Measurements from ENCODE around the gene EFNA3.
"Not testable (repeated sequence)": the region's sequence is repeated elsewhere in the genome, so short reads cannot be mapped to it uniquely, and the experiment has no call there.

The EFNA3 gene

DNA sequence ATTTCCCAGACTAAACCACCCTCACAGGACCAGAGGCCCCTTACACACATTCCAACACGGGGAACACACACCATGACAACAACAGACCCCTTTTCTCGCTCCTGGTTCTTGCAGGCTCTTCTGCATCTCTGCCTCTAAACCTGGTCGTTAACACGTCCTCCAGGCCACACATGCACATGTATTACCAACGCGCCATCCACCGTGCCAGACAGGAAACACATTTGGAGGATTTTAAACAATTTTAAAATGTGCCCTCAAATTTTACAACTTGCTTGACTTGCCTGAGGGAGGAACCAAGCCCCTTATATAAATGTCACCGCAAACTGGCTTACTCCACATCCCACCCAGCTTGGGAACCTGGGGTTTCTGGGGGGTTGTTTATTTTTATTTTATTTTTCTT, 32.2 kb downstream of the EFNA3 start:
- no peak for DNase-seq

DNA sequence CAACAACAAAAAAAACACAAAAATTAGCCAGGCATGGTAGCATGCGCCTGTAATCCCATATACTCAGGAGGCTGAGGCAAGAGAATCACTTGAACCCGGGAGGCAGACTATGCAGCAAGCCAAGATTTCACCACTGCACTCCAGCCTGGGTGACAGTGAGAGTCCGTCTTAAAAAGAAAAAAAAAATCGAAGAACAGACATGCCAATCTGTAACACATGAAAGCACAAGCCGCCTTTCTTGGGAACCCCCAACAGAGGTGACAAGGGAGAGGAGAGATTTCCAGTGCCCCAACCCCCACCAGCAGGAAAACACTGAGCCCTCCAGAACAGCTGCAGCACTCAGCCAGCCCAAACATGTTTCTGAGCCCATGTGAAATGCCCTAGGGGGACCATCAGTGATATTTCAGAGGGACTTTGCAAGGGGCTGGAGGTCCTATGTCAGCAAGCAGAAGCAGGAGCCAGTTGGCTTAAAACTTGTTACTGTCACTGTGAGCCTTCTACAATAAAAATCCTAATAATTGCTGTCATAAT, 34.9 kb downstream of the EFNA3 start:
- no peak for DNase-seq

GRCh38 chr1:155116113-155116764, 37.6 kb downstream of the EFNA3 start:
- DNase-seq, result no peak

DNA sequence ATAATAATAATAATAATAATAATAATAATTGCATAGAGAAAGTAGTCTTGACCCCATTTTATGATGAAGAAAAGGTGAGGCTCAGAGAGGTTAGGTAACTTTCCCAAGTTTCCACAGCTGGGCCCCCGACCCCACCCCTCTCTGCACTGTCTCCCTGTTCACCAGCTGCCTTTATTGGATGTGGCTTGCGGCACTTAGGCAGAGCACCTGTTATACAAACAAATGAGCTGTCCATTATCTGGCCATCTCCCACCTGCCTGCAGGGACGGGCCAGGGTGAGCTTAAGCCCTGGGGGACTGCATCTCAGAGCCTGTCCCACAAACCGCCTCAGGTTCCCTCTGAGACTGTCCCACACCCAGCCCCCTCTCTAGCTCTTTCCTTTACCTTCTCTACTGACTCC, 39.0 kb downstream of the EFNA3 start:
- DNase-seq, result no peak

GRCh38 chr1:155118090-155118489, 39.5 kb downstream of the EFNA3 start:
- DNase-seq, result not testable (repeated sequence)

DNA sequence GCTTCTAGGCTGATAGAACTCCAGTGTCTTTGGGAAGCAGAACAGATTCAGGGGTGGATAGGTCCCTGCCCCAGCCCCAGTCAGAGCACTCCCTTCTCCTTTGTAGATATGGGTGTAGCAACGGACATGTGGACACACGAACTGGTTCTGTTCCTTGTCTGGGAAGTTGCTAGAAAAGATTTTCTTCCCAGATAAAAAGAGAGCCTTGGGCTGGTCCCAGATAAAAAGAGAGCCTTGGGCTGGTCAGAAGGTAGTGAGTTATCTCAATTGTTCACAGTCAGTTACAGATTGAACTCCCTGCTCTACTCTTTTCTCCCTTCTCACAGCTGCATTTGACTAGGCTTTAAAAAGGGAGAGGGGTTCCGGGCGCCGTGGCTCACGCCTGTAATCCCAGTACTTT, 41.6 kb downstream of the EFNA3 start:
- DNase-seq, result no peak

GRCh38 chr1:155121249-155121648, 42.6 kb downstream of the EFNA3 start:
- DNase-seq, result no peak

DNA sequence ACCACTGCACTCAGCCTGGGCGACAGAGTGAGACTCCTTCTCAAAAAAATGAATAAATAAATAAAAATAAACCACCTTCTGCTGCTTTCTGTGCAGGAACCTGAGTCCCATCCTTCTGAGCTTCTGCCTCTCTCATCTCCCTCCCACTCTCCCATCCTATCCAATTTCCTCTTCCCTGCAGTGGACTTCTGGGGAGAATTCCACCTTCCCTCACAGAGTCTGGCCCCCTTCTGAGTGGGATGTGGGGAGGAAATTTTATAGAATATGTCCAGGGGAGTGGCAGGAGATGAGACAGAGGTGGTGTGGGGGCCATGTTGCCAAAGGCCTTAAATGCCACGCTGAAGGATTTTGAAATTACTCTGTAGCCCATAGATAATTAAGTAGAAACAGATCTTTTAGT, 43.7 kb downstream of the EFNA3 start:
- DNase-seq, result no peak

DNA sequence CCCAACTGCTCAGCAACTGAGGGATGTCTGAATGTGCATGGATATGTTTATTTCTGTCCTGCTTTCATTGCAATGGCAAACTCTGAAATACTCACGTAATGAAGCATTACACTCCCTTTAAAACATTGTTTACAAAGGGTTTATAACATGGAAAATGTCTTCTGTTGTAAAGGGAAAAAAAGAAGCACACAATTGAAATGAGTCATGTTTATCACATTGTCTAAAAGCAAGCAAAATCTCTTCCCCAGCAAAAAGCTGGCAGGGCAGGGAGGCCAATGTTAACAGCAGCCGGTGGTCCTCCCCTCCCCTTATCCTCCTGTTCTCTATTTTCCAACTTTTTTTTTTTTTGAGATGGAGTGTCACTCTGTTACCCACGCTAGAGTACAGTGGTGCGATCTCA, 45.2 kb downstream of the EFNA3 start:
- DNase-seq, result no peak

- DNase-seq, result no peak
These were observed 46.1 kb downstream of the EFNA3 start for GRCh38 chr1:155124503-155125463.

DNA sequence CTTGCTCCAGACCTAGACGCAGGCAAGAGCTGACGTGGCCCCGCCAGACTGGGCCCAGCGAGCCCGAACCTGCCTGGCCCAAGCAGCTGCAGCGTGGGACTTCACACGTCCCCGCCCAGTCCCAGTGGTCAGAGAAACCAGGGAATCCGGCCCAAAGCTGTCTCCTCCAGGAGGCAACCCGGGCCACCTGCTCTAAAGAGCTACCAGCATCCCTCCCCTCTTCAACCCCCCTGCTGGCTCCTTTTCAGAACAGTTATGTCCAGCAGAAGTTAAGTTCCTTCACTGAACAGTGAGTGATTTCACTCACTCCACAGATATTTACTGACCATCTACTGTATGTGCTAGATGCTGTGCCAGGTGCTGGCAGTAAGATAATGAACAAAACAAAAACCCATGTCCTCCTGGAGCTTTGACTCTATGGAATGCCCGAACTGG, 46.9 kb downstream of the EFNA3 start:
- DNase-seq, result no peak

GRCh38 chr1:155125946-155126555, 47.4 kb downstream of the EFNA3 start:
- DNase-seq, result no peak

GRCh38 chr1:155126556-155127104, 48.0 kb downstream of the EFNA3 start:
- peak; percentile 29 for DNase-seq

- DNase-seq, result peak; percentile 28
These were observed 48.7 kb downstream of the EFNA3 start, which contains the start of gene EFNA1 for GRCh38 chr1:155127105-155127966. EFNA1 (plus strand) TSS chr1:155127876; CDS start chr1:155127978, 102 bp downstream.

- DNase-seq, result no peak
These were observed 49.5 kb downstream of the EFNA3 start for GRCh38 chr1:155127967-155128754.

DNA sequence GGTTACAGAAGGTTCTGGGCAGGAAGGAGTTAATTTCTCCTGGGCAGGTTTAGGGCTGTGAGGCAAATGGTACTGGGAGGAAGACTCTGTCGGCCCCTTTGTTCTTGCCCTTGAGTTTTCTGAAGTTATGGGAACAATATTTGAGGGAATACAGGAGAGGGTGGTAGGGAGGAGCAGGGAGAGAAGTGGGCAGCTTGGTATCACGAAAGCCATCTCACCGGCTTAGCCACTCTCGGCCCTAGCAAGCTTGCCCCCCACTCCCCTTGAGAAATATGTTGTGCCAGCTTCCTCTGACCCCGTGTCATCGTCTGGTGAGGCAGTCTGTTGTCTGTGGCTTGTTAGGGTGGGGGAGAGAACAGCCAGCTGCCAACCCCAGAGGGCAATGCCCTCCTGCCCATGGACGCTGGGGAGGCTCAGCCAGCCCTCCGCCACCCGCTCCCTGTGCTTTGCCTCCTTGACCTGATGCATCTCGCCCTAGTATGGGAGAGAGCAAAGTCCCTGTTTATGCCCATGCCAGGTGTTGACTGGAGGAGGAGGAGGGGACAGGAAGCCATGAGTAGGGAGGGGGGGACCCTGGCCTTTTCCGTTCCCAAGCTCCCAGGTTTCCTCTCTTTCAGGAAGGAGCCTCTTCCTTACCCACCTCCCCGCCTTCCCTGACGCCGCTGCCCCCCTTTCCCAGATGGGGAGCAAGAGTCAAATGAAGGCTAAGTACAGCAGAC, 50.3 kb downstream of the EFNA3 start:
- no peak for DNase-seq

GRCh38 chr1:155130272-155131006, 51.8 kb downstream of the EFNA3 start:
- no peak for DNase-seq

DNA sequence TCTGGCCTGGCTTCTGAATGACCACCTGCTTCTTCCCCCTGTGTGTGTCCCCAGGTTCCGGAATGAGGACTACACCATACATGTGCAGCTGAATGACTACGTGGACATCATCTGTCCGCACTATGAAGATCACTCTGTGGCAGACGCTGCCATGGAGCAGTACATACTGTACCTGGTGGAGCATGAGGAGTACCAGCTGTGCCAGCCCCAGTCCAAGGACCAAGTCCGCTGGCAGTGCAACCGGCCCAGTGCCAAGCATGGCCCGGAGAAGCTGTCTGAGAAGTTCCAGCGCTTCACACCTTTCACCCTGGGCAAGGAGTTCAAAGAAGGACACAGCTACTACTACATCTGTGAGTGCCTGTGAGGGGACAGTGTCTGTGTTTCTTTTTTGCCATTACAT, 52.6 kb downstream of the EFNA3 start:
- DNase-seq, result no peak

GRCh38 chr1:155131856-155132255, 53.2 kb downstream of the EFNA3 start:
- no peak for DNase-seq
